ENCODE results near the gene TRIO.

The TRIO gene

DNA sequence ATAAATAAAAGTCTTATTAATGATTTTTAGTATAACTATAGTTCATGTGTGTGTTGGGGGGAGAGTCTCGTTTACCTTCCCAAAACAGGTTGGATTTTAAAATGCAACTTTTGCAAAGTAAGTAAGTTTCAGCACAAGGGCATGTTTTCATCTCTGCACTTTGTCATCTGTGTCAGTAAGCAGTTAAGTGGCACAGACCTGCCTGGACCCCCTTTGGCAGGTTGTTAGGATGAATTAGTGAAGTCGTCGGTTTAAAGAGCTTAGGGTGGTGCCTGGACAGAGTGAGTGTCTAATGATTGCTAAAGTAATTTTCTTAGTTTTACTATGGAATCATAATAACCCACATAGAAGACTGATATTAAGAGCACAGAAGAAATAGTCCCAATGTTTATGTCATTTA, 74.9 kb downstream of the TRIO start:
- H3K4me3 ChIP-seq (ENCODE audit: low read depth, low read length), result no peak overlapping the region
- ChIA-PET CTCF (no interaction called here), POLR2A (no interaction called here)
- H3K9me3 ChIP-seq (ENCODE audit: control insufficient read depth, insufficient read depth, low read depth, low read length), result no peaks in the 10 kb centered on the region
- no peaks in the 10 kb centered on the region for H3K36me3 ChIP-seq (ENCODE audit: control insufficient read depth in 2 of 2, insufficient read depth in 1 of 2, low read length in 2 of 2)
- TF ChIP-seq ZNF311 (tag by site-specific recombination; IDR thresholded peaks at IDR 0.05; ENCODE audit: borderline replicate concordance) (no peak), ZNF596 (tag by site-specific recombination; IDR thresholded peaks at IDR 0.05) (no peak), REPIN1 (tag by site-specific recombination; IDR thresholded peaks at IDR 0.05; ENCODE audit: low read depth) (no peak), ZNF169 (tag by site-specific recombination; IDR thresholded peaks at IDR 0.05) (no peak), ZNF223 (tag by site-specific recombination; IDR thresholded peaks at IDR 0.05) (peak; percentile 95)
- TF ChIP-seq, protein P1, sequence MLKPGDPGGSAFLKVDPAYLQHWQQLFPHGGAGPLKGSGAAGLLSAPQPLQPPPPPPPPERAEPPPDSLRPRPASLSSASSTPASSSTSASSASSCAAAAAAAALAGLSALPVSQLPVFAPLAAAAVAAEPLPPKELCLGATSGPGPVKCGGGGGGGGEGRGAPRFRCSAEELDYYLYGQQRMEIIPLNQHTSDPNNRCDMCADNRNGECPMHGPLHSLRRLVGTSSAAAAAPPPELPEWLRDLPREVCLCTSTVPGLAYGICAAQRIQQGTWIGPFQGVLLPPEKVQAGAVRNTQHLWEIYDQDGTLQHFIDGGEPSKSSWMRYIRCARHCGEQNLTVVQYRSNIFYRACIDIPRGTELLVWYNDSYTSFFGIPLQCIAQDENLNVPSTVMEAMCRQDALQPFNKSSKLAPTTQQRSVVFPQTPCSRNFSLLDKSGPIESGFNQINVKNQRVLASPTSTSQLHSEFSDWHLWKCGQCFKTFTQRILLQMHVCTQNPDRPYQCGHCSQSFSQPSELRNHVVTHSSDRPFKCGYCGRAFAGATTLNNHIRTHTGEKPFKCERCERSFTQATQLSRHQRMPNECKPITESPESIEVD (tag by site-specific recombination; IDR thresholded peaks at IDR 0.05), result 0 out of 2 replicates have a peak, but pooled peaks have one; percentile 30
- H3K4me1 ChIP-seq (ENCODE audit: control insufficient read depth, insufficient read depth, low read length), result peaks cover 48% of the 10 kb centered on the region
- no peak overlapping the region for H3K27ac ChIP-seq (ENCODE audit: extremely low read depth, low read depth, low read length)

DNA sequence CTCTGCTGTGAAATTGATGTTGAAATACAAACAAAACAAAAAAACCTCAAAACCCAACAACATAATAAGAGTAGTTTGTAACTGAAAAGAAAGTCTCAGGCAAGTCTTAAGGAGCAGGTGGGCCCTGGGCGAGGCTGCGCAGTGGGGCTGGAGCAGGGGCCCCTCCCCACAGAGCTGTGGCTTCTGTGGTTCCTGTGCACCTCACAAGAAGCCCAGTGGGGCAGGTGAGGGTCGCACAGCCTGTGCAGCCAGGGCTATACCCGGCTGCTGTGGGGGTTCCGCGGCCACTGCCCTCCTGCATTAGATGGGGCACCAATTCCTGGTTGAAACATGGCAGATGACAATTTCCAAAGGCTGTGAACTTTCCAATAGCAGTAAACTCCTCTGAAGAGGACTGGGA, 75.3 kb downstream of the TRIO start:
- no peaks in the 10 kb centered on the region for H3K36me3 ChIP-seq (ENCODE audit: control insufficient read depth in 2 of 2, insufficient read depth in 1 of 2, low read length in 2 of 2)
- H3K9me3 ChIP-seq (ENCODE audit: control insufficient read depth, insufficient read depth, low read depth, low read length), result no peaks in the 10 kb centered on the region
- CTCF ChIA-PET, result interaction anchor here (0.7 kb wide), 1 partner anchor 59 kb away, joined by 7 read pairs; no protein-coding TSS in a partner anchor
- no peak overlapping the region for H3K4me3 ChIP-seq (ENCODE audit: low read depth, low read length)
- peaks cover 48% of the 10 kb centered on the region for H3K4me1 ChIP-seq (ENCODE audit: control insufficient read depth, insufficient read depth, low read length)
- TF ChIP-seq RBAK (tag by site-specific recombination; IDR thresholded peaks at IDR 0.05), result no peak
- TF ChIP-seq, protein P2, sequence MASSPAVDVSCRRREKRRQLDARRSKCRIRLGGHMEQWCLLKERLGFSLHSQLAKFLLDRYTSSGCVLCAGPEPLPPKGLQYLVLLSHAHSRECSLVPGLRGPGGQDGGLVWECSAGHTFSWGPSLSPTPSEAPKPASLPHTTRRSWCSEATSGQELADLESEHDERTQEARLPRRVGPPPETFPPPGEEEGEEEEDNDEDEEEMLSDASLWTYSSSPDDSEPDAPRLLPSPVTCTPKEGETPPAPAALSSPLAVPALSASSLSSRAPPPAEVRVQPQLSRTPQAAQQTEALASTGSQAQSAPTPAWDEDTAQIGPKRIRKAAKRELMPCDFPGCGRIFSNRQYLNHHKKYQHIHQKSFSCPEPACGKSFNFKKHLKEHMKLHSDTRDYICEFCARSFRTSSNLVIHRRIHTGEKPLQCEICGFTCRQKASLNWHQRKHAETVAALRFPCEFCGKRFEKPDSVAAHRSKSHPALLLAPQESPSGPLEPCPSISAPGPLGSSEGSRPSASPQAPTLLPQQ (tag by site-specific recombination; IDR thresholded peaks at IDR 0.05), result 0 out of 2 replicates have a peak, but pooled peaks have one; percentile 31
- H3K27ac ChIP-seq (ENCODE audit: extremely low read depth, low read depth, low read length), result peak overlapping the region; percentile 28; the same call in 1 of the 2 replicates
- POLR2A ChIA-PET, result interaction anchor here (0.5 kb wide), 1 partner anchor 39 kb away, joined by 4 read pairs; no protein-coding TSS in a partner anchor

DNA sequence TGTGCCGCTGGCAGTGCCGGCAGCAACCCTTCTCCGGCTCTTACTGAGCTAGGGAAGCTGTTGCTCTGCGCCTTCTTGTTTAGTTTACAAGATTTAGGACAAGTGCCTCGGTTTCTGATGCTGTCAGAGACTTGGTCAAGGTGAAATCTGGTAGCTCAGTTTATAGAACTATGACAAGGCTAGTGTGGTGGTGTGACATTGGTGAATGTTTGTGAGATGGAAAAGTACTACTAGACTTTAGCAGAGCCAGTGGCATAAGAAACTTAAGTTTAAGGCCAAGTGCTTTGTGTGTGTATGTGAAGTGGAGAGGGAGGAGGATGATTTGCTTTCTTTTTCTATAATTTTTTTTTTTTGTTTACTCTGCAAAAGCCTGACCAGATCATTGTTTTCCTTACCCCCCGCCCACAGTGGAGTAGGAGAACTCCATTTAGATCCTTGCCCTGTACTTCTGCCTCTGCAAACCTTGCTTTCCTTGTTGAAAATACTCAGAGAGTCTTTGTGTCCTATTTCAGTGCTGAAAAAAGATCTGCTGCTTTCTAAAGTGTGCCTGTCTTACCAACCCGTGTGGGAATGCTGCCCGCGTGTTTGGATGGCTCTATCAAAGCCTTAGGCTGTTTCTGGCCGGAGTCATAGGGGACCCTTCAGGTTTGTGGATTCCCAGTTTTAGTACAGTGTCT, 75.9 kb downstream of the TRIO start:
- no peak overlapping the region for H3K4me3 ChIP-seq (ENCODE audit: low read depth, low read length)
- CTCF ChIA-PET, result interaction anchor here (0.7 kb wide), 1 partner anchor 58 kb away, joined by 7 read pairs; no protein-coding TSS in a partner anchor
- POLR2A ChIA-PET, result interaction anchor here (0.5 kb wide), 1 partner anchor 40 kb away, joined by 4 read pairs; no protein-coding TSS in a partner anchor
- no peaks in the 10 kb centered on the region for H3K36me3 ChIP-seq (ENCODE audit: control insufficient read depth in 2 of 2, insufficient read depth in 1 of 2, low read length in 2 of 2)
- TF ChIP-seq ZNF324 (tag by site-specific recombination; IDR thresholded peaks at IDR 0.05) (no peak), PRDM1 (tag by site-specific recombination; IDR thresholded peaks at IDR 0.05) (peak; percentile 46; the same call in 1 of the 2 replicates), ZFHX2 (tag by site-specific recombination; conservative IDR thresholded peaks at IDR 0.05) (peak; percentile 68), ZNF600 (tag by site-specific recombination; IDR thresholded peaks at IDR 0.05) (peak; percentile 69), GLIS1 (tag by site-specific recombination; IDR thresholded peaks at IDR 0.05) (peak; percentile 98), EGR2 (tag by site-specific recombination; IDR thresholded peaks at IDR 0.05; ENCODE audit: low read depth) (peak; percentile 70)
- TF ChIP-seq, protein P3, sequence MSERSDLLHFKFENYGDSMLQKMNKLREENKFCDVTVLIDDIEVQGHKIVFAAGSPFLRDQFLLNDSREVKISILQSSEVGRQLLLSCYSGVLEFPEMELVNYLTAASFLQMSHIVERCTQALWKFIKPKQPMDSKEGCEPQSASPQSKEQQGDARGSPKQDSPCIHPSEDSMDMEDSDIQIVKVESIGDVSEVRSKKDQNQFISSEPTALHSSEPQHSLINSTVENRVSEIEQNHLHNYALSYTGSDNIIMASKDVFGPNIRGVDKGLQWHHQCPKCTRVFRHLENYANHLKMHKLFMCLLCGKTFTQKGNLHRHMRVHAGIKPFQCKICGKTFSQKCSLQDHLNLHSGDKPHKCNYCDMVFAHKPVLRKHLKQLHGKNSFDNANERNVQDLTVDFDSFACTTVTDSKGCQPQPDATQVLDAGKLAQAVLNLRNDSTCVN (tag by site-specific recombination; optimal IDR thresholded peaks at IDR 0.05), result no peak
- H3K9me3 ChIP-seq (ENCODE audit: control insufficient read depth, insufficient read depth, low read depth, low read length), result no peaks in the 10 kb centered on the region
- peaks cover 45% of the 10 kb centered on the region for H3K4me1 ChIP-seq (ENCODE audit: control insufficient read depth, insufficient read depth, low read length)
- peak overlapping the region; percentile 28; the same call in 1 of the 2 replicates for H3K27ac ChIP-seq (ENCODE audit: extremely low read depth, low read depth, low read length)
